Measurements from ENCODE around the gene WASF2. TPM values are rescaled to one million over a fixed set of nuclear protein-coding genes. Genes with fewer than 3 reads are reported as not detected.
"Not testable (repeated sequence)": the region's sequence is repeated elsewhere in the genome, so short reads cannot be mapped to it uniquely, and the experiment has no call there.

WASF2 gene
- total RNA-seq, 4 donors from 2014 or later, result 74.7 to 107 (median 79.8) TPM

DNA sequence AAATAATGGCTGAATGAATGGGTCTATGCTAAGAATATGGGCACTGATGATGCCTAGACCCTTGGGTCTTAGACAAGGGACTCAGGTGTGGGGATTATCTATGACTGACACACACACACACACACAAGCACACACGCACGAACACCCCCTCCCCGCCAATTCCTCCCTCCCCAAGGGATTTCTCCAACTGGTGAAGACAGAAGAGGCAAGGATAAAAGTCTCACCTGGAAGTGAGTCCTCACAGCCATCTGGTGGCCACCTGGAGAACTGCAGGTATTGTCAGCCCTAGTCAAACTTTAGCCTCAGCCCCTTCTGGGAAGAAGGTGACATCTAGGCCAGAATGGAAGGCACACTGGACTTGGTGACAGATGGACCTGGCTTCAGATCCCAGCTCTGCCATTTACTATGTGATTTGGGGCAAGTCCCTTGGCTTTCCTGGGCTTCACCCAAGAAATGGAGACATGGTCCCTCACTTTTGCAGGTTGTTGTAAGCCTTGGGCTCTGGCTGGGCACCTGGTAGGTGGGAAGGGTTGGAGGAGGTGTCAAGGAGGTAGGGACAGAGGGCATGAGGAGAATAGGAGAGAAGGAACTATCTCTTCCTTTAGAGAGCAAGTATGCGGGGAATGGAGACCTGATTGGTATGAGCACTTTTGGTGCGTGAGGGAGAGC is 101.5 kb downstream of the WASF2 start:
- H3K4me3 ChIP-seq, result no peak overlapping the region
- no peaks in the 10 kb centered on the region for H3K36me3 ChIP-seq
- no peaks in the 10 kb centered on the region for H3K9me3 ChIP-seq
- H3K27ac ChIP-seq, result peak overlapping the region in 1 of 4 donors; percentile 13
- TF ChIP-seq POLR2A (IDR thresholded peaks at IDR 0.05) (no peak), EP300 (IDR thresholded peaks at IDR 0.05) (no peak), POLR2AphosphoS5 (IDR thresholded peaks at IDR 0.05) (no peak)
- TF ChIP-seq, protein P1, sequence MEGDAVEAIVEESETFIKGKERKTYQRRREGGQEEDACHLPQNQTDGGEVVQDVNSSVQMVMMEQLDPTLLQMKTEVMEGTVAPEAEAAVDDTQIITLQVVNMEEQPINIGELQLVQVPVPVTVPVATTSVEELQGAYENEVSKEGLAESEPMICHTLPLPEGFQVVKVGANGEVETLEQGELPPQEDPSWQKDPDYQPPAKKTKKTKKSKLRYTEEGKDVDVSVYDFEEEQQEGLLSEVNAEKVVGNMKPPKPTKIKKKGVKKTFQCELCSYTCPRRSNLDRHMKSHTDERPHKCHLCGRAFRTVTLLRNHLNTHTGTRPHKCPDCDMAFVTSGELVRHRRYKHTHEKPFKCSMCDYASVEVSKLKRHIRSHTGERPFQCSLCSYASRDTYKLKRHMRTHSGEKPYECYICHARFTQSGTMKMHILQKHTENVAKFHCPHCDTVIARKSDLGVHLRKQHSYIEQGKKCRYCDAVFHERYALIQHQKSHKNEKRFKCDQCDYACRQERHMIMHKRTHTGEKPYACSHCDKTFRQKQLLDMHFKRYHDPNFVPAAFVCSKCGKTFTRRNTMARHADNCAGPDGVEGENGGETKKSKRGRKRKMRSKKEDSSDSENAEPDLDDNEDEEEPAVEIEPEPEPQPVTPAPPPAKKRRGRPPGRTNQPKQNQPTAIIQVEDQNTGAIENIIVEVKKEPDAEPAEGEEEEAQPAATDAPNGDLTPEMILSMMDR (IDR thresholded peaks at IDR 0.05), result peak in 3 of 4 experiments; percentile 91 to 92 (median 92)
- WGBS, 2 donors (ENCODE audit: low coverage in 1 of 2), result 58 to 76% methylated on average over 2 to 5 of the region's 5 CpGs
- ATAC-seq, result no peak
- peaks cover 6% of the 10 kb centered on the region for H3K27me3 ChIP-seq
- peaks cover 0 to 29% (median 15%) of the 10 kb centered on the region in 3 donors for H3K4me1 ChIP-seq

DNA sequence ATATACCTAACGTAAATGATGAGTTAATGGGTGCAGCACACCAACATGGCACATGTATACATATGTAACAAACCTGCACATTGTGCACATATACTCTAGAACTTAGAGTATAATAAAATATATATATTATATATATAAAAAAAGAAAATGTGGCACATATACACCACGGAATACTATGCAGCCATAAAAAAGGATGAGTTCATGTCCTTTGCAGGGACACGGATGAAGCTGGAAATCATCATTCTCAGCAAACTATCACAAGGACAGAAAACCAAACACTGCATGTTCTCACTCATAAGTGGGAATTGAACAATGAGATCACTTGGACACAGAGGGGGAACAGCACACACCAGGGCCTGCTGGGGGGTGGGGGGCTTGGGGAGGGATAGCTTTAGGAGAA is 105.2 kb downstream of the WASF2 start:
- Histone ChIP-seq H3K27me3 (peaks cover 22% of the 10 kb centered on the region), H3K4me1 (peaks cover 0 to 12% (median 0%) of the 10 kb centered on the region in 3 donors)
- H3K4me3 ChIP-seq, ATAC-seq, H3K36me3 ChIP-seq, H3K9me3 ChIP-seq, H3K27ac ChIP-seq: not testable (repeated sequence)
- 88 to 96% methylated on average over 2 to 3 of the region's 3 CpGs for WGBS, 2 donors (ENCODE audit: low coverage in 1 of 2)

DNA sequence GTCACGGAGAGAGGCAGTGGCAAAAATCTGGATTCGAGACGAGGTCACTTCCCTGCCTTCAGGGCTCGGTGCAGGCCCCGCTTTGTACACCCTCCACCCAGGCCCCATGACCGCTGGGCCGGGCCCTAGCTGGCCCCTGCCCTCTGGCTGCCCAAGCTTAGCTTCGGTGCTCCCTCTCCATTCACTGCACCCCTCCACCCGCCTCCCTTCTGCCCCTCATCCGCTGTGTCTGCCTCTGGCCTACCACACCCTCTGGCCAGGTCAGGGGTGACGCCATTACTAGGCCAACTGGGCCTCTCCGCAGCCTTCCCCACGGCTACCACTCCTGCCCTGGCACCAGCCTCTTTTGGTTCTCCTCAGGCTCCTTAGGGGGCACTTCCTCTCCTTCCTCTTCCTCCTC is 106.3 kb downstream of the WASF2 start:
- Histone ChIP-seq H3K27ac (no peak overlapping the region), H3K4me1 (peaks cover 0 to 11% (median 0%) of the 10 kb centered on the region in 3 donors), H3K4me3 (no peak overlapping the region), H3K36me3 (no peaks in the 10 kb centered on the region), H3K9me3 (no peaks in the 10 kb centered on the region), H3K27me3 (peaks cover 22% of the 10 kb centered on the region)
- WGBS, 2 donors (ENCODE audit: low coverage in 1 of 2), result 80 to 92% methylated on average over 2 to 9 of the region's 13 CpGs
- no peak for ATAC-seq
- no peak for TF ChIP-seq POLR2AphosphoS5 (IDR thresholded peaks at IDR 0.05)
- TF ChIP-seq, protein P1 (IDR thresholded peaks at IDR 0.05), result no peak
- no peak for TF ChIP-seq POLR2A (IDR thresholded peaks at IDR 0.05)
- no peak for TF ChIP-seq EP300 (IDR thresholded peaks at IDR 0.05)

DNA sequence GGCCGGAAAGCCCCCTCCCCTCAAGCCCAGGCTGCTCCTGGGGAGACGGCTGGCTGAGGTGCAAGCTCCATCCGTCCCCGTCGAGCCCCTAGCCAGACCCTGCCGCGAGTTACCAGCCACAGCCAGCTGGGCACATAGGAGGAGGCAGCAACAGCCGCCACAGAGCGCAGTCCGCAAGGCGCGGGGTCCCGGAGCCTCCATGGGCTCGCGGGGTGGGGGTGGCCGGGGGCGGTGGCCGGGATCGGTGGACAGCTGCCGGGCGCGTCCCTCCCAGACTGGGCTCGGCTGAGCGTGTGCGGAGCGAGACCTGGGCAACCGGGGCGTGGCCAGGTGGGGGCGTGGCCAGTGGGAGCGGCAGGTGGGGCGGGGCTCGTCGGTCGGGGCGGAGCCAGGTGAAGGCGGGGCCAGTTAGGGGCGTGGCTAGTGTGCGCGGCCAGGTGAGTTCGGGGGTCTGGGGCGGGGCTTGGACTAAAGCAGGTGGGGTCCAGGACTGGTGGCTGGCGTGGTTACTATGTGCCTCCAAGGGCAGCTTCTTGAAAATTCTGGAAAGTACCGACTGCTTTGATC is 106.8 kb downstream of the WASF2 start, which contains the start of gene CD164L2:
CD164L2 (minus strand) TSS at position 295 of the 567 bp plus-strand sequence; CDS start at position 201, 94 bp downstream.
- H3K4me1 ChIP-seq, result peaks cover 0 to 7% (median 0%) of the 10 kb centered on the region in 3 donors
- no peaks in the 10 kb centered on the region for H3K9me3 ChIP-seq
- H3K27me3 ChIP-seq, result peaks cover 22% of the 10 kb centered on the region
- no peak within 1 kb of the TSS for H3K4me3 ChIP-seq
- 80% methylated on average over 1 of the region's 43 CpGs; no CpG with 5 or more reads in 1 of the 2 donors for WGBS, 2 donors (ENCODE audit: low coverage in 1 of 2)
- no peak within 1 kb of the TSS for H3K27ac ChIP-seq
- H3K36me3 ChIP-seq, result no peaks in the 10 kb centered on the region
- TF ChIP-seq EP300 (IDR thresholded peaks at IDR 0.05) (no peak), POLR2AphosphoS5 (IDR thresholded peaks at IDR 0.05) (no peak), POLR2A (IDR thresholded peaks at IDR 0.05) (no peak)
- TF ChIP-seq, protein P1 (IDR thresholded peaks at IDR 0.05), result no peak
- peak; percentile 29 for ATAC-seq

DNA sequence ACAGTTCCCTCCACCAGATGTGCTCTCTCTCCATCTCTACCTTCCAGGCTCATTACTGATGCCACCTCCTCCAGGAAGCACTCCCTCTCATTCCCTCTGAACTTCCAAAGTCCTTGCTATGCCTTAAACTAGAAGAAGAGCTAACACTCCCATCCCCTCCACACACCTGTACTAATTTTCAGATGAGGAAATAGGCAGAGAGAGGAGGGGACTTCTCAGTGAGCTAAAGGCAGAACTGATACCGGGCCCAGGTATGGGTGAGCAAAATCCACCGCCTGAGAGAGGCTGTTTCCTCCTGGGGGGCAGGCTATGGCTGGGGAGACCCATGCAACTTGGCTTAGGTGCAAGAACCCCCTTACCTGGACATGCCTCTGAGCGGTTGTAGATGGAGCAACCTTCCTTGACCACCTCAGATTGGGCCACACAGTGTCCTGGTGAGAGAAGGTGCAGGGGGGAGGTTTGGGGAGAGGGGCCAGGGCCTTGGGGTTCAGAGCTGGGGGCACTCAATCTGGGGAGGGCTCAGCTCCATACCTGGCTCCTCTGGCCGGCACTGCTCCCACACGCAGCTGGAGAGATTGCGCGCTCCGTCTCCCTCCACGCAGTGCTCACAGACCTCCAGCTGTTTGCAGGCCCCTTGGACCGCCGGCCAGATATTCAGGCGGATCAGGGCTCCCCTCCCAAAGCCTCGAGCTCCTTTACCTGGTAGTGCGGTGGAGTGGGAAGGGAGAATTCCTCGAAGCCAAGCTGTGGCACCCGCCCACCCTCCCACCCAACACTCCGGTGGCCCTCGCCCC is 107.8 kb downstream of the WASF2 start:
- TF ChIP-seq POLR2A (IDR thresholded peaks at IDR 0.05) (no peak), POLR2AphosphoS5 (IDR thresholded peaks at IDR 0.05) (no peak)
- Histone ChIP-seq H3K36me3 (no peaks in the 10 kb centered on the region), H3K27ac (no peak overlapping the region), H3K4me1 (peaks cover 0 to 7% (median 0%) of the 10 kb centered on the region in 3 donors), H3K9me3 (no peaks in the 10 kb centered on the region), H3K27me3 (peaks cover 22% of the 10 kb centered on the region), H3K4me3 (no peak overlapping the region)
- 0 to 96% methylated on average over 1 to 4 of the region's 18 CpGs for WGBS, 2 donors (ENCODE audit: low coverage in 1 of 2)
- no peak for ATAC-seq
